Measurements from ENCODE around the gene UAP1L1.

UAP1L1 gene

GRCh38 chr9:137088121-137088520, 10.8 kb downstream of the UAP1L1 start:
- Histone ChIP-seq H3K79me2 (ENCODE audit: control insufficient read depth, insufficient read depth, low read length, poor library complexity) (peaks cover 7% of the 10 kb centered on the region), H3K4me1 (ENCODE audit: control insufficient read depth in 1 of 2, insufficient read depth in 2 of 2, low read length in 2 of 2) (peaks cover 10 to 12% of the 10 kb centered on the region in 2 experiments), H3K18ac (ENCODE audit: low read length) (no peak overlapping the region), H3K27ac (ENCODE audit: low read depth, low read length) (no peak overlapping the region), H2BK5ac (ENCODE audit: low read depth, low read length, poor library complexity) (no peak overlapping the region), H3K9me3 (ENCODE audit: insufficient read depth, low read depth, low read length) (peaks cover 1% of the 10 kb centered on the region), H4K91ac (ENCODE audit: low read depth, low read length) (no peak overlapping the region), H4K12ac (ENCODE audit: low read depth, low read length) (no peak overlapping the region), H3K27me3 (ENCODE audit: insufficient read depth, low read length) (no peaks in the 10 kb centered on the region), H2AFZ (ENCODE audit: insufficient read depth, low read length, poor library complexity) (no peak overlapping the region), H2BK120ac (ENCODE audit: insufficient read depth, low read length, poor library complexity) (no peak overlapping the region), H3K23ac (ENCODE audit: low read length) (no peak overlapping the region), H3K4me3 (ENCODE audit: low read depth, low read length) (no peak overlapping the region), H3K4ac (ENCODE audit: low read depth, low read length) (no peak overlapping the region), H3K14ac (ENCODE audit: low read length) (no peak overlapping the region), H2AK5ac (ENCODE audit: low read length) (no peak overlapping the region), H3K4me2 (ENCODE audit: low read length) (no peak overlapping the region), H4K8ac (ENCODE audit: low read depth, low read length) (no peak overlapping the region), H2BK12ac (ENCODE audit: low read length) (no peak overlapping the region), H3K9ac (ENCODE audit: low read length) (no peak overlapping the region), H3K79me1 (ENCODE audit: low read length) (peaks cover 12% of the 10 kb centered on the region), H3K36me3 (ENCODE audit: control insufficient read depth in 1 of 2, insufficient read depth in 2 of 2, low read length in 2 of 2) (peaks cover 7 to 10% of the 10 kb centered on the region in 2 experiments)
- DNase-seq, result no peak
- no CpG with 5 or more reads among the region's 5 CpGs for WGBS (ENCODE audit: extremely low coverage, insufficient coverage, insufficient read length)

- Histone ChIP-seq H3K18ac (ENCODE audit: low read length) (no peak overlapping the region), H3K27me3 (ENCODE audit: insufficient read depth, low read length) (no peaks in the 10 kb centered on the region), H2AFZ (ENCODE audit: insufficient read depth, low read length, poor library complexity) (no peak overlapping the region), H3K27ac (ENCODE audit: low read depth, low read length) (no peak overlapping the region), H3K4ac (ENCODE audit: low read depth, low read length) (no peak overlapping the region), H3K4me3 (ENCODE audit: low read depth, low read length) (no peak overlapping the region), H3K9me3 (ENCODE audit: insufficient read depth, low read depth, low read length) (peaks cover 1% of the 10 kb centered on the region), H3K23ac (ENCODE audit: low read length) (no peak overlapping the region), H3K4me2 (ENCODE audit: low read length) (no peak overlapping the region), H2BK120ac (ENCODE audit: insufficient read depth, low read length, poor library complexity) (no peak overlapping the region), H2BK12ac (ENCODE audit: low read length) (no peak overlapping the region), H3K4me1 (ENCODE audit: control insufficient read depth in 1 of 2, insufficient read depth in 2 of 2, low read length in 2 of 2) (peaks cover 10 to 12% of the 10 kb centered on the region in 2 experiments), H4K91ac (ENCODE audit: low read depth, low read length) (no peak overlapping the region), H3K36me3 (ENCODE audit: control insufficient read depth in 1 of 2, insufficient read depth in 2 of 2, low read length in 2 of 2) (peaks cover 8 to 10% of the 10 kb centered on the region in 2 experiments), H3K79me2 (ENCODE audit: control insufficient read depth, insufficient read depth, low read length, poor library complexity) (peaks cover 7% of the 10 kb centered on the region), H2BK5ac (ENCODE audit: low read depth, low read length, poor library complexity) (no peak overlapping the region), H4K8ac (ENCODE audit: low read depth, low read length) (no peak overlapping the region), H3K14ac (ENCODE audit: low read length) (no peak overlapping the region), H3K79me1 (ENCODE audit: low read length) (peaks cover 12% of the 10 kb centered on the region), H2AK5ac (ENCODE audit: low read length) (no peak overlapping the region), H3K9ac (ENCODE audit: low read length) (peak overlapping the region; percentile 64), H4K12ac (ENCODE audit: low read depth, low read length) (no peak overlapping the region)
- no CpG with 5 or more reads among the region's 11 CpGs for WGBS (ENCODE audit: extremely low coverage, insufficient coverage, insufficient read length)
- DNase-seq, result peak in 1 of 2 donors; percentile 43
Observed at GRCh38 chr9:137089232-137089947, 12.1 kb downstream of the UAP1L1 start.

GRCh38 chr9:137095664-137096517, 18.6 kb downstream of the UAP1L1 start:
- Histone ChIP-seq H3K4me2 (ENCODE audit: low read length) (no peak overlapping the region), H3K4me3 (ENCODE audit: low read depth, low read length) (no peak overlapping the region), H2BK12ac (ENCODE audit: low read length) (no peak overlapping the region), H2AK5ac (ENCODE audit: low read length) (no peak overlapping the region), H2BK5ac (ENCODE audit: low read depth, low read length, poor library complexity) (no peak overlapping the region), H3K79me1 (ENCODE audit: low read length) (no peaks in the 10 kb centered on the region), H3K27me3 (ENCODE audit: insufficient read depth, low read length) (no peaks in the 10 kb centered on the region), H3K9me3 (ENCODE audit: insufficient read depth, low read depth, low read length) (peaks cover 1% of the 10 kb centered on the region), H3K36me3 (ENCODE audit: control insufficient read depth in 1 of 2, insufficient read depth in 2 of 2, low read length in 2 of 2) (peaks cover 44 to 51% of the 10 kb centered on the region in 2 experiments), H3K14ac (ENCODE audit: low read length) (no peak overlapping the region), H3K4me1 (ENCODE audit: control insufficient read depth in 1 of 2, insufficient read depth in 2 of 2, low read length in 2 of 2) (no peaks in the 10 kb centered on the region), H3K23ac (ENCODE audit: low read length) (no peak overlapping the region), H3K27ac (ENCODE audit: low read depth, low read length) (no peak overlapping the region), H3K79me2 (ENCODE audit: control insufficient read depth, insufficient read depth, low read length, poor library complexity) (no peaks in the 10 kb centered on the region), H4K91ac (ENCODE audit: low read depth, low read length) (no peak overlapping the region), H2BK120ac (ENCODE audit: insufficient read depth, low read length, poor library complexity) (no peak overlapping the region), H3K18ac (ENCODE audit: low read length) (no peak overlapping the region), H4K8ac (ENCODE audit: low read depth, low read length) (no peak overlapping the region), H4K12ac (ENCODE audit: low read depth, low read length) (no peak overlapping the region), H3K9ac (ENCODE audit: low read length) (no peak overlapping the region), H2AFZ (ENCODE audit: insufficient read depth, low read length, poor library complexity) (no peak overlapping the region), H3K4ac (ENCODE audit: low read depth, low read length) (no peak overlapping the region)
- no CpG with 5 or more reads among the region's 30 CpGs for WGBS (ENCODE audit: extremely low coverage, insufficient coverage, insufficient read length)
- DNase-seq, result no peak

GRCh38 chr9:137096785-137097546, 19.6 kb downstream of the UAP1L1 start:
- Histone ChIP-seq H2AK5ac (ENCODE audit: low read length) (no peak overlapping the region), H3K4me3 (ENCODE audit: low read depth, low read length) (no peak overlapping the region), H3K79me1 (ENCODE audit: low read length) (no peaks in the 10 kb centered on the region), H3K14ac (ENCODE audit: low read length) (no peak overlapping the region), H3K9ac (ENCODE audit: low read length) (peak overlapping the region; percentile 20), H3K4me2 (ENCODE audit: low read length) (no peak overlapping the region), H4K91ac (ENCODE audit: low read depth, low read length) (no peak overlapping the region), H3K9me3 (ENCODE audit: insufficient read depth, low read depth, low read length) (peaks cover 4% of the 10 kb centered on the region), H3K36me3 (ENCODE audit: control insufficient read depth in 1 of 2, insufficient read depth in 2 of 2, low read length in 2 of 2) (peaks cover 54 to 60% of the 10 kb centered on the region in 2 experiments), H2AFZ (ENCODE audit: insufficient read depth, low read length, poor library complexity) (no peak overlapping the region), H3K27me3 (ENCODE audit: insufficient read depth, low read length) (no peaks in the 10 kb centered on the region), H3K79me2 (ENCODE audit: control insufficient read depth, insufficient read depth, low read length, poor library complexity) (no peaks in the 10 kb centered on the region), H4K8ac (ENCODE audit: low read depth, low read length) (no peak overlapping the region), H2BK5ac (ENCODE audit: low read depth, low read length, poor library complexity) (no peak overlapping the region), H3K23ac (ENCODE audit: low read length) (no peak overlapping the region), H2BK120ac (ENCODE audit: insufficient read depth, low read length, poor library complexity) (no peak overlapping the region), H2BK12ac (ENCODE audit: low read length) (no peak overlapping the region), H3K4me1 (ENCODE audit: control insufficient read depth in 1 of 2, insufficient read depth in 2 of 2, low read length in 2 of 2) (no peaks in the 10 kb centered on the region), H3K4ac (ENCODE audit: low read depth, low read length) (no peak overlapping the region), H4K12ac (ENCODE audit: low read depth, low read length) (no peak overlapping the region), H3K27ac (ENCODE audit: low read depth, low read length) (no peak overlapping the region), H3K18ac (ENCODE audit: low read length) (no peak overlapping the region)
- no CpG with 5 or more reads among the region's 31 CpGs for WGBS (ENCODE audit: extremely low coverage, insufficient coverage, insufficient read length)
- DNase-seq, result no peak
